NCI-H524 (cell line): ENCODE results near the gene TRAF3IP1.
"Not testable (repeated sequence)": the region's sequence is repeated elsewhere in the genome, so short reads cannot be mapped to it uniquely, and the experiment has no call there.

Experiments used
- DNase-seq, 2 experiments: peaks; one replicate each; lab custom pipeline; 2025; lab: John Stamatoyannopoulos, UW

Gene TRAF3IP1

GRCh38 chr2:238320246-238320647 lies at the start of gene TRAF3IP1:
Gene TRAF3IP1 (plus strand): TSS chr2:238320518. CDS start chr2:238320663, 145 bp downstream.
- peak; percentile 76 to 88 for DNase-seq

- no peak for DNase-seq
Observed at GRCh38 chr2:238270606-238271005, 49.7 kb upstream of the TRAF3IP1 start.

- DNase-seq = no peak
Observed at GRCh38 chr2:238271061-238271554, 49.2 kb upstream of the TRAF3IP1 start.

GRCh38 chr2:238271686-238272085 lies 48.6 kb upstream of the TRAF3IP1 start:
- DNase-seq = not testable (repeated sequence)

GRCh38 chr2:238272156-238272555 lies 48.2 kb upstream of the TRAF3IP1 start:
- DNase-seq = no peak

- DNase-seq = not testable (repeated sequence)
Observed at GRCh38 chr2:238273433-238273832, 46.9 kb upstream of the TRAF3IP1 start.

- DNase-seq = no peak
Observed at GRCh38 chr2:238274152-238274865, 46.0 kb upstream of the TRAF3IP1 start.

GRCh38 chr2:238277695-238278094 lies 42.6 kb upstream of the TRAF3IP1 start:
- DNase-seq = no peak

- peak; percentile 14 to 70 for DNase-seq
Observed at GRCh38 chr2:238278626-238279323, 41.5 kb upstream of the TRAF3IP1 start.

GRCh38 chr2:238279324-238279682 lies 41.0 kb upstream of the TRAF3IP1 start:
- no peak for DNase-seq

- DNase-seq = no peak
Observed at GRCh38 chr2:238280083-238280825, 40.1 kb upstream of the TRAF3IP1 start.

GRCh38 chr2:238281826-238282480 lies 38.4 kb upstream of the TRAF3IP1 start:
- DNase-seq = no peak

GRCh38 chr2:238282861-238283738 lies 37.2 kb upstream of the TRAF3IP1 start:
- no peak for DNase-seq

- DNase-seq = no peak
Observed at GRCh38 chr2:238284802-238285515, 35.4 kb upstream of the TRAF3IP1 start.

- no peak for DNase-seq
Observed at GRCh38 chr2:238285653-238286082, 34.6 kb upstream of the TRAF3IP1 start.

GRCh38 chr2:238286095-238286494 lies 34.2 kb upstream of the TRAF3IP1 start:
- DNase-seq = no peak

GRCh38 chr2:238286551-238286950 lies 33.8 kb upstream of the TRAF3IP1 start:
- DNase-seq = peak; percentile 8 to 53

GRCh38 chr2:238286987-238287736 lies 33.2 kb upstream of the TRAF3IP1 start:
- DNase-seq = no peak
